Measurements from ENCODE around the gene SLC12A9.

GRCh38 chr7:100895956-100896731 is 43.6 kb downstream of the SLC12A9 start:
- TF ChIP-seq CTCF (IDR thresholded peaks at IDR 0.05; ENCODE audit: low read depth, low read length) (no peak), EZH2phosphoT487 (IDR thresholded peaks at IDR 0.05; ENCODE audit: low read depth) (no peak)

All from OCI-LY3 (cell line).